ENCODE data around the gene CD163L1.

- TF ChIP-seq YY1 (IDR thresholded peaks at IDR 0.05; ENCODE audit: insufficient read depth, insufficient read length) (no peak), ZNF274 (IDR thresholded peaks at IDR 0.05; ENCODE audit: low read depth, low read length) (no peak), SUZ12 (IDR thresholded peaks at IDR 0.05; ENCODE audit: extremely low read depth, insufficient read depth, insufficient read length) (no peak)
Observed at GRCh38 chr12:7399089-7399488, 44.9 kb downstream of the CD163L1 start.
